Loucy (cell line): ENCODE data around the gene CHST11.

Experiments used
- H2AFZ ChIP-seq: fragments of 200-600 bp; sonication (generic); 2 replicates; pipeline ENCODE4 v1.6.0; 2016; ENCODE audit warnings: antibody characterized with exemption, mild to moderate bottlenecking, low read length, moderate library complexity
- H3F3A ChIP-seq: fragments of 200-600 bp; 2 replicates; pipeline ENCODE4 v1.6.0; 2016; ENCODE audit warnings: antibody characterized with exemption, low read depth, mild to moderate bottlenecking
- H3K27me3 ChIP-seq: fragments of 200-600 bp; sonication (generic); 2 replicates; pipeline ENCODE4 v1.6.1; 2014; ENCODE audit warnings: low read length, mild to moderate bottlenecking; ENCODE audit not compliant: insufficient read depth, poor library complexity, severe bottlenecking
- H3K36me3 ChIP-seq: fragments of 200-600 bp; sonication (generic); 2 replicates; pipeline ENCODE4 v1.6.1; 2016; ENCODE audit warnings: low read length; ENCODE audit not compliant: insufficient read depth
- H3K4me1 ChIP-seq: fragments of 200-600 bp; sonication (generic); 2 replicates; pipeline ENCODE4 v1.5.1; 2014; ENCODE audit warnings: low read length, mild to moderate bottlenecking; ENCODE audit not compliant: insufficient read depth, poor library complexity, severe bottlenecking
- H3K4me2 ChIP-seq: fragments of 200-600 bp; sonication (generic); 2 replicates; pipeline ENCODE4 v1.6.0; 2014; ENCODE audit warnings: antibody characterized with exemption, low read length, low read depth, mild to moderate bottlenecking; ENCODE audit not compliant: poor library complexity, severe bottlenecking
- H3K4me3 ChIP-seq: fragments of 200-600 bp; sonication (generic); 2 replicates; pipeline ENCODE4 v1.5.1; 2014; ENCODE audit warnings: low read length, mild to moderate bottlenecking, mixed read lengths; ENCODE audit not compliant: poor library complexity, severe bottlenecking
- H3K79me2 ChIP-seq: fragments of 200-600 bp; sonication (generic); 2 replicates; pipeline ENCODE4 v1.6.1; 2014; ENCODE audit warnings: low read length; ENCODE audit not compliant: insufficient read depth
- H3K9ac ChIP-seq: fragments of 200-600 bp; sonication (generic); 2 replicates; pipeline ENCODE4 v1.6.0; 2014; ENCODE audit warnings: mild to moderate bottlenecking, low read depth, low read length, moderate library complexity; ENCODE audit not compliant: poor library complexity, severe bottlenecking
- H3K9me2 ChIP-seq: fragments of 200-600 bp; sonication (generic); replicated peaks from 2 replicates; pipeline ENCODE4 v1.6.1; 2016; ENCODE audit warnings: low read depth, low read length, mixed read lengths
- H3K9me3 ChIP-seq: fragments of 200-600 bp; sonication (generic); 2 replicates; pipeline ENCODE4 v1.6.1; 2014; ENCODE audit warnings: mild to moderate bottlenecking, antibody characterized with exemption, low read length, low read depth; ENCODE audit not compliant: insufficient read depth
- H4K20me1 ChIP-seq: fragments of 200-600 bp; sonication (generic); 2 replicates; pipeline ENCODE4 v1.6.0; 2014; ENCODE audit warnings: antibody characterized with exemption, low read length, mild to moderate bottlenecking; ENCODE audit not compliant: insufficient read depth, poor library complexity, severe bottlenecking
- CTCF ChIP-seq: fragments of 200-600 bp; sonication (generic); conservative IDR thresholded peaks from 2 replicates; pipeline ENCODE4 v1.5.1; 2014; ENCODE audit warnings: mild to moderate bottlenecking, antibody characterized with exemption, low read length
- EZH2phosphoT487 ChIP-seq: fragments of 200-600 bp; IDR thresholded peaks from 2 replicates; pipeline ENCODE4 v1.6.1; 2018; ENCODE audit warnings: antibody characterized with exemption, mild to moderate bottlenecking, moderate library complexity, borderline replicate concordance

The CHST11 gene

GRCh38 chr12:104422441-104422840, 34.3 kb upstream of the CHST11 start:
- Histone ChIP-seq H3K4me3 (no peak overlapping the region), H3K79me2 (no peaks in the 10 kb centered on the region), H3K9ac (no peak overlapping the region), H3K9me3 (no peaks in the 10 kb centered on the region), H3K27me3 (no peaks in the 10 kb centered on the region), H4K20me1 (no peaks in the 10 kb centered on the region), H3K4me1 (peaks cover 11% of the 10 kb centered on the region), H3F3A (no peaks in the 10 kb centered on the region), H3K4me2 (no peak overlapping the region), H3K36me3 (no peaks in the 10 kb centered on the region), H3K9me2 (no peaks in the 10 kb centered on the region), H2AFZ (no peak overlapping the region)
- TF ChIP-seq EZH2phosphoT487 (no peak), CTCF (no peak)

GRCh38 chr12:104423273-104423672, 33.5 kb upstream of the CHST11 start:
- Histone ChIP-seq H4K20me1 (no peaks in the 10 kb centered on the region), H3K36me3 (no peaks in the 10 kb centered on the region), H3K9ac (no peak overlapping the region), H3K79me2 (no peaks in the 10 kb centered on the region), H3K4me1 (peaks cover 11% of the 10 kb centered on the region), H3K4me2 (no peak overlapping the region), H3K27me3 (no peaks in the 10 kb centered on the region), H3F3A (no peaks in the 10 kb centered on the region), H3K9me2 (no peaks in the 10 kb centered on the region), H2AFZ (no peak overlapping the region), H3K9me3 (no peaks in the 10 kb centered on the region), H3K4me3 (no peak overlapping the region)
- TF ChIP-seq CTCF, result no peak

- H3K79me2 ChIP-seq, result no peaks in the 10 kb centered on the region
- H4K20me1 ChIP-seq, result no peaks in the 10 kb centered on the region
- no peak overlapping the region for H2AFZ ChIP-seq
- TF ChIP-seq CTCF, result no peak
- TF ChIP-seq EZH2phosphoT487, result no peak
- H3K9me2 ChIP-seq, result no peaks in the 10 kb centered on the region
- no peaks in the 10 kb centered on the region for H3K36me3 ChIP-seq
- no peak overlapping the region for H3K4me3 ChIP-seq
- H3F3A ChIP-seq, result no peaks in the 10 kb centered on the region
- no peaks in the 10 kb centered on the region for H3K9me3 ChIP-seq
- no peak overlapping the region for H3K9ac ChIP-seq
- H3K27me3 ChIP-seq, result no peaks in the 10 kb centered on the region
- H3K4me1 ChIP-seq, result peaks cover 11% of the 10 kb centered on the region
- H3K4me2 ChIP-seq, result no peak overlapping the region
Measured at GRCh38 chr12:104423809-104424208, 32.9 kb upstream of the CHST11 start.
